ENCODE data around the gene PREP.

The PREP gene

DNA sequence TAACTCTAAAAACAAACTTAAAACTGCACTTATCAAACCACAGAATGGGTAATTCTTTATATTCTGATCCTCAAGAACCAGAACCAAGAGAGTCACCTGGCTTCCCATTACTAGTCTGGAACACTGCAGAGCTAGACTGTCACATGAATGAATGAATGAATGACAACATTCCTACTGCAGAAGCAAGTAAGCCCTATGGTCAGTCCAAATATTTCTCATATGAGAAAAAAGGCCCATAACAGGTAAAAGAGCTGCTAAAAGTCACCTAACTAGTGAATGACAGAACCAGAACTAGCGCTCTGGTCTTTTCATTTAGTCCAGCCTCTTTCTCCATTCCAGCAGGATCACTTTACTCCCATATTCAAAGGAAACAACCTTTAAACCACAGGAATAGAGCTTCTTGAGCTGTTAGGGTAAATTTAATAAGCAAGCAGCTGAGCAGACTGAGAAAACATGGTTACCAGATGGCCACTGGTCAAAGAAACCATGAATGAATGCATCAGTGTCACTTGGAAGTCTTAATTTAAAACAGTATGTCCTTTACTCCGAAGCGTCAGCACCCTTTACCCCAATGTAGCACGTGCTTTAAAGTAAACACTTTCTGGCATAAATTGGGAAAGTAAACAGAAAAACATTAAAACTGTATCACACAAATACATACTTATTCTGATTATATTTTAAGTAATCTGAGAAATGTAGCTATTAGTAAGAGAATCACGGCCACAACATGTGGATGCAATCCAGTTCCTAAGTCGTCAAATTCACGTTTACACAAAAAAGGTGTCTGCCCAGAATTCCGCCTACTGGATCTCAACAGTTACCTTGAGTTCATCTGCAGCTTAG is 1.4 kb downstream of the PREP start:
- TF ChIP-seq, protein P1, sequence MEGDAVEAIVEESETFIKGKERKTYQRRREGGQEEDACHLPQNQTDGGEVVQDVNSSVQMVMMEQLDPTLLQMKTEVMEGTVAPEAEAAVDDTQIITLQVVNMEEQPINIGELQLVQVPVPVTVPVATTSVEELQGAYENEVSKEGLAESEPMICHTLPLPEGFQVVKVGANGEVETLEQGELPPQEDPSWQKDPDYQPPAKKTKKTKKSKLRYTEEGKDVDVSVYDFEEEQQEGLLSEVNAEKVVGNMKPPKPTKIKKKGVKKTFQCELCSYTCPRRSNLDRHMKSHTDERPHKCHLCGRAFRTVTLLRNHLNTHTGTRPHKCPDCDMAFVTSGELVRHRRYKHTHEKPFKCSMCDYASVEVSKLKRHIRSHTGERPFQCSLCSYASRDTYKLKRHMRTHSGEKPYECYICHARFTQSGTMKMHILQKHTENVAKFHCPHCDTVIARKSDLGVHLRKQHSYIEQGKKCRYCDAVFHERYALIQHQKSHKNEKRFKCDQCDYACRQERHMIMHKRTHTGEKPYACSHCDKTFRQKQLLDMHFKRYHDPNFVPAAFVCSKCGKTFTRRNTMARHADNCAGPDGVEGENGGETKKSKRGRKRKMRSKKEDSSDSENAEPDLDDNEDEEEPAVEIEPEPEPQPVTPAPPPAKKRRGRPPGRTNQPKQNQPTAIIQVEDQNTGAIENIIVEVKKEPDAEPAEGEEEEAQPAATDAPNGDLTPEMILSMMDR (IDR thresholded peaks at IDR 0.05; ENCODE audit: insufficient read depth, low read length, poor library complexity, severe bottlenecking), result no peak
- no peak for TF ChIP-seq EZH2phosphoT487 (conservative IDR thresholded peaks at IDR 0.05; ENCODE audit: low read length)
- Histone ChIP-seq H2AFZ (ENCODE audit: low read depth, low read length, severe bottlenecking) (no peak overlapping the region), H3K79me2 (ENCODE audit: insufficient read depth, low read length) (peaks cover 39% of the 10 kb centered on the region)

GRCh38 chr6:105400501-105400900 is 2.4 kb downstream of the PREP start:
- H2AFZ ChIP-seq (ENCODE audit: low read depth, low read length, severe bottlenecking), result no peak overlapping the region
- TF ChIP-seq, protein P1 (IDR thresholded peaks at IDR 0.05; ENCODE audit: insufficient read depth, low read length, poor library complexity, severe bottlenecking), result no peak
- no peak for TF ChIP-seq EZH2phosphoT487 (conservative IDR thresholded peaks at IDR 0.05; ENCODE audit: low read length)
- no peaks in the 10 kb centered on the region for H3K27me3 ChIP-seq (ENCODE audit: low read length)
- H3F3A ChIP-seq (ENCODE audit: insufficient read depth), result no peaks in the 10 kb centered on the region
- H3K9me2 ChIP-seq (replicated peaks; ENCODE audit: insufficient read depth, low read length), result no peaks in the 10 kb centered on the region
- no peak overlapping the region for H3K9ac ChIP-seq (ENCODE audit: low read length)
- H3K27ac ChIP-seq (ENCODE audit: low read depth, low read length), result no peak overlapping the region
- no peaks in the 10 kb centered on the region for H4K20me1 ChIP-seq (ENCODE audit: low read depth, low read length)
- no peak overlapping the region for H3K4me2 ChIP-seq (ENCODE audit: low read depth, low read length, poor library complexity, severe bottlenecking)
- H3K9me3 ChIP-seq (ENCODE audit: insufficient read depth, low read length), result no peaks in the 10 kb centered on the region
- H3K79me2 ChIP-seq (ENCODE audit: insufficient read depth, low read length), result peaks cover 39% of the 10 kb centered on the region
- no peak overlapping the region for H3K4me3 ChIP-seq (ENCODE audit: insufficient read depth, low read length, poor library complexity, severe bottlenecking)
- 0 out of 2 replicates have a peak, but pooled peaks cover under 1% of the 10 kb centered on the region for H3K36me3 ChIP-seq (ENCODE audit: low read length)

More for the DNA sequence above, 1.4 kb downstream of the PREP start:
- Histone ChIP-seq H3K27me3 (ENCODE audit: low read length) (no peaks in the 10 kb centered on the region), H4K20me1 (ENCODE audit: low read depth, low read length) (no peaks in the 10 kb centered on the region), H3K4me3 (ENCODE audit: insufficient read depth, low read length, poor library complexity, severe bottlenecking) (peak overlapping the region; percentile 99), H3K9ac (ENCODE audit: low read length) (peak overlapping the region; percentile 96), H3F3A (ENCODE audit: insufficient read depth) (no peaks in the 10 kb centered on the region), H3K4me2 (ENCODE audit: low read depth, low read length, poor library complexity, severe bottlenecking) (peak overlapping the region; percentile 91), H3K9me3 (ENCODE audit: insufficient read depth, low read length) (no peaks in the 10 kb centered on the region), H3K27ac (ENCODE audit: low read depth, low read length) (no peak overlapping the region), H3K36me3 (ENCODE audit: low read length) (no peaks in the 10 kb centered on the region), H3K9me2 (replicated peaks; ENCODE audit: insufficient read depth, low read length) (no peaks in the 10 kb centered on the region)

DNA sequence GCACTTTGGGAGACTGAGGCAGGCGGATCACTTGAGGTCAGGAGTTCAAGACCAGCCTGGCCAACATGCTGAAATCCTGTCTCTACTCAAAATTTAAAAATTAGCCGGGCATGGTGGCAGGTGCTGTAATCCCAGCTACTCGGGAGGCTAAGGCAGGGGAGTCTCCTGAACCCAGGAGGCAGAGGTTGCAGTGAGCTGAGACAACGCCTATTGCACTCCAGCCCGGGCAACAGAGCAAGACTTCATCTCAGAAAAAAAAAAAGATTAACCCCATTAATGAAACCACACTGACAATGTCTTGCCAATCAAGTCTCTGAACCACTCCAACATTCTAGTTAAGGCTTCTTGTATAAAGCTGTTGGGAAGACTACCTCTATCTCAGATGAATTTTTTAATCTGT is 4.0 kb downstream of the PREP start:
- H3K4me3 ChIP-seq (ENCODE audit: insufficient read depth, low read length, poor library complexity, severe bottlenecking), result no peak overlapping the region
- H3K36me3 ChIP-seq (ENCODE audit: low read length), result 0 out of 2 replicates have a peak, but pooled peaks cover 2% of the 10 kb centered on the region
- no peak overlapping the region for H3K9ac ChIP-seq (ENCODE audit: low read length)
- H2AFZ ChIP-seq (ENCODE audit: low read depth, low read length, severe bottlenecking), result no peak overlapping the region
- H3K27me3 ChIP-seq (ENCODE audit: low read length), result no peaks in the 10 kb centered on the region
- TF ChIP-seq, protein P1 (IDR thresholded peaks at IDR 0.05; ENCODE audit: insufficient read depth, low read length, poor library complexity, severe bottlenecking), result no peak
- no peak for TF ChIP-seq EZH2phosphoT487 (conservative IDR thresholded peaks at IDR 0.05; ENCODE audit: low read length)
- H3F3A ChIP-seq (ENCODE audit: insufficient read depth), result no peaks in the 10 kb centered on the region
- H3K9me2 ChIP-seq (replicated peaks; ENCODE audit: insufficient read depth, low read length), result no peaks in the 10 kb centered on the region
- H4K20me1 ChIP-seq (ENCODE audit: low read depth, low read length), result no peaks in the 10 kb centered on the region
- H3K79me2 ChIP-seq (ENCODE audit: insufficient read depth, low read length), result peaks cover 39% of the 10 kb centered on the region
- H3K9me3 ChIP-seq (ENCODE audit: insufficient read depth, low read length), result no peaks in the 10 kb centered on the region
- H3K27ac ChIP-seq (ENCODE audit: low read depth, low read length), result no peak overlapping the region
- no peak overlapping the region for H3K4me2 ChIP-seq (ENCODE audit: low read depth, low read length, poor library complexity, severe bottlenecking)
